ENCODE data around the gene FAM174C.

The FAM174C gene

DNA sequence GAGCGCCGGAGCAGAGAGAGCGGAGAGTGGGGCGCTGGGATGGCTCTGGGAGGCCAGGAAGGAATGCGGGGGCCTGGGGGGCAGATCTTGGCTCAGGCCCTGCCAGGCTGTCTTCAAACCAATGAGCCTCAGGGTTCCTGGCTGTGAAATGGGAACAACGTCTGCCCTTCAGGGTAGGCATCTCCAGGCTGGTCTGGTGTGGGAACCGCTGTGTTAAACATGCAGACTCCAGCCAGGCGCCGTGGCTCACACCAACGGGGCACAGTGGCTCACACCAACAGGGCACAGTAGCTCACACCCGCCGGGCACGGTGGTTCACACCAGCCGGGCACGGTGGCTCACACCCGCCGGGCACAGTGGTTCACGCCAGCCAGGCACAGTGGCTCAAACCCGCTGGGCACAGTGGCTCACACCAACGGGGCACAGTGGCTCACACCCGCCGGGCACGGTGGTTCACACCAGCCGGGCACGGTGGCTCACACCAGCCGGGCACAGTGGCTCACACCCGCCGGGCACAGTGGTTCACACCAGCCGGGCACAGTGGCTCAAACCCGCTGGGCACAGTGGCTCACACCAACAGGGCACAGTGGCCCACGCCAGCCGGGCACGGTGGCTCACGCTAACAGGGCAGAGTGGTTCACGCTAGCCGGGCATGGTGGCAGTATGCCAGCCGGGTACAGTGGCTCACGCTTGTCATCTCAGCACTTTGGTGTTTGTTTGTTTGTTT lies 50.4 kb downstream of the FAM174C start:
- DNase-seq: no peak

DNA sequence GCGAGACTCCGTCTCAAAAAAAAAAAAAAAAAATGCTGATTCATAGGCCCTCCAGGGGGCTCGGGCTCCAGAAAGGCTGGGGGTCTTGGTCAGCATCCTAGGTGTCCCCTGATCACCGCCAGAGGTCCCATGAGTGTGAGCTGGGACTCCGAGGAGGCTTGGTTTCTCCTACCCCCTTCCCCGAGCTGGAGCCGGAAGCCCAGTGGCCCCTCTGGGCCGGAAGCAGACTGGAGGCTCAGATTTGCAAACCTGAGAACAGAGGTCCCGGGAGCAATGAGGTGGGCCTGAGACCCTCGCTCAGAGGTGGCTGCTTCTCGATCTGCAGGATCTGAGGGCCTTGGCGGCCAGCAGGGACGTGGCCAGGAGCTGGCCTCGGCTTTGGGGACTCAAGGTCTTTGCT lies 51.8 kb downstream of the FAM174C start:
- DNase-seq: no peak

All from effector CD8-positive, alpha-beta T cell (primary cell).